Anterior cingulate cortex (tissue), 58 donors: Measurements from ENCODE around the gene SAP30BP.
A peak's percentile ranks its signal among the peaks of the same experiment; 100 is the strongest.

ENCODE experiments used
- DNase-seq, 58 donors: peaks; one replicate each; lab custom pipeline; 2025; lab: John Stamatoyannopoulos, UW

Gene SAP30BP

DNA sequence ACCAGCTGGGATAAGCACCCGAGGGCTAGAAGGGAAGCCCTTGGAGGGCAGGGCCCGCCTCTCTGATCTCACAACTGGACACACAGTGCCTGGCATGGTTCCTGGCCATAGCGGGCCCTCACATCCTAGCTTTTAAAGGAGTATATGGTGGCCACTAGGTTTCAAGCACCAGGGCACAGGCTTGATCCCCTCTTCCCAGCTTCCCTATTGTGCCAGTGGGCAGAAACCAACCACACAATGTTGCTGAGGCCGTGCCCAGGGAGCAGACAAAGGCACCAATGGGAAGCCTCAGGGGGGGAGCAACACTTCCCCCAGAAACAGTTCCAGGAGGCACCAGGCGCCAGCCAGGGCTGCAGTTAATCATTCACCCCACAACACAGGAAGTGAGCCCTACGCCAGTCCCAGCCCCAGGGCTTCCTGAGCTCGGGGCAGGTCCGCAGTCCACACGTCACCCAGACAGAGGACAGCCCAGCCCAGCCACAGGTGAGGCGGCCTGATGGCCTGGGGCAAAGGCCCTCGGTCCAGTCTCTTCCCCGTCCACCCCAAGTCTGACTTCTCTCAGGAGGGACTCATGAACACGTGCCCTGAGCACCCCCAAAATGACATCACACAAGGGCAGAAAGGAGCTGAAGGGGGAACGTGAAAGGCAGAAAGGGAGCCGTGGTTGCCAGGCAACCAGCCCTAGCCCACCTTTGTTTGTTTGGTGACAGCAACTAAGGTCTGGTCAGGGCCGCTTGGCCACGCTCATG is 21.1 kb upstream of the SAP30BP start:
- peak in 51 of 58 donors; percentile 15 to 92 (median 66) for DNase-seq

DNA sequence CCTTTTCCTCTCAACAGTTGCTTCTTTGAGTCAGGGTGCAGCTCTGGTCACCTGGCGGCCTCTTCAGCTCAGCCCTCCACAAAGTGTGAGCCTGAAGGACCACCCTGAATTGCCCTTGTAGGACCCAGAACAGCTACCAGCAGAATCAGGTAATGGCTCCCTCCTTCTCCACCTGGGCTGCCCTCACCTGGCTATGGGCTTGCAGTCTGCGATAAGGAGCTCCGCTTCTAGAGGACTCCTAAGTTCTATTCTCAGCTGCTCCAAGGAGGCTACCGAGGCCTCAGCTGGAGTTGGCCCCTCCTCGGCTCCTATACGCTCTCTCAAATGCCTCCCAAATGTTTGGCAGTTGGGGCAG is 20.5 kb upstream of the SAP30BP start:
- DNase-seq = no peak

DNA sequence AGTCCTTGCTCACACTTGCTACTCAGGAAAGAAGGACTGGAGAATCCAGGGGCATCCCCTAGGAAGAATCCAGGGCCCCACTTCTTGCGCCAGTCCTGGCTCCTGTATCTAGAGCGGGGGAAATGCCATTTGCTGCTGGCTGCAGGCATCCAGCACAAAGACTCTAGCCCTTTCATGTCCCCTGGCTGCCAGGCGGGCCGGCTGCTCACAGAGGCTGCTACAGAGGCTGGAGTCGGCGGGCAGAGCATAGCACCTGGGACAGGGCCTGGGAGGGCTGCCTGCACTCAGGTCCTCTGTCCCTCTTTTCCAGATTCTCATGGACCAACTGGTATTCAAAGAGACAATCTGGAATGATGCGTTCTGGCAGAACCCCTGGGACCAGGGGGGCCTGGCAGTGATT is 20.1 kb upstream of the SAP30BP start:
- DNase-seq = peak in 20 of 58 donors; percentile 12 to 60 (median 34)

DNA sequence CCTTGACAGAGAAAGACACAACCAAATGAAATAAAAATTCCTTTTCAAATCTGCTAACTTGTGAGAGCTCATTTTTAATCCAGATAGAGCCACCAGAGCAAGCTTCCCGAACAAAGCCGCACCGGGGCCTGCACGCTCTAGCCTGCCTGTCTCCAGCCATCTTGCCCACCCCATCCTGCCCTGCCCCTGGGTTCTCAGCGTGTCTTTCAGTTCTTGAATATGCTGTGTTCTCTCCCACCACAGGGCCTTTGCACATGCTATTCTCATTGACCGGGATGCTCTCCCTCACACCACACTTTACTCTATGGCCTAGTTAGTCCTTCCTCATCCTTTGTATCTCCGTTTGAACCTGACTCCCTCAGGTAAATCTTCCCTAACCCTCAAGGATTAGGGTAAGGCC is 19.2 kb upstream of the SAP30BP start:
- no peak for DNase-seq

DNA sequence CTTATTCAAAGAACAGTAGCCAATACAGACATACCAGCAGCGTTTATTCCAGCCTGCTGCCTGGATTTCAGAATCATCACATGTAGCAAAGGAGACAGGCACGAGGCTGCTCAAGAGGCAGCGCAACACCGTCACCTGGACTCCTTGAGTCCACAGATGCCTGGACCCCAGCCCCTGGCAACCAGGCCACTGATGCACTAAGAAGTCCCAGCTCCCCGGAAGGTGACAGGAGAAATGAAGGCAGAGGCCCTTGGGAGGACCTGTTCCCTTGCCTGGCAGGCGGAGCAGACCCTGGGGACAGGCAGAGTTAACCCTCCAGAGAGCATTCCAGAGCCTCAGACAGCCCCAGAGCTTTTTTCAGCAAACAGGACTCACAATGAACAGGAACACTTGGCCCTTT is 17.5 kb upstream of the SAP30BP start:
- DNase-seq = no peak

DNA sequence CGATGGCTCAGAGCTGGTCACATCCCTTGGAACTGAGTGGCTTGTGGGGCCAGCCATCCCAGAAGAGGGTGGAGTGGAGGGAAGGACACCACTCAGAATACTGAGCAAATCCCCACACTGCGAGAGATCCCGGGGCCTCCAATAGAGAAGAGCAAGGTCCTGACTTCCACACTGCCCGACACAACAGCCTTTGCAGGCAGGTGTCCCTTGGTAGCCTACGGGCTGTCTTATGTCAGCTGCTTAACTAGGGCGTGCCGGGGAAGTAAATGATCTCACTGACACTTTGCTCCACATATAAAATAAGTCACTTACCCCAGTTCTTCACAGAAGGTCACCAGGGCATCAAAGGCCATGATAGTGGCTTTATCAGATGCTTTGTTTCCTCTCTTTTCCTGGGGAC is 16.3 kb upstream of the SAP30BP start:
- DNase-seq = no peak

DNA sequence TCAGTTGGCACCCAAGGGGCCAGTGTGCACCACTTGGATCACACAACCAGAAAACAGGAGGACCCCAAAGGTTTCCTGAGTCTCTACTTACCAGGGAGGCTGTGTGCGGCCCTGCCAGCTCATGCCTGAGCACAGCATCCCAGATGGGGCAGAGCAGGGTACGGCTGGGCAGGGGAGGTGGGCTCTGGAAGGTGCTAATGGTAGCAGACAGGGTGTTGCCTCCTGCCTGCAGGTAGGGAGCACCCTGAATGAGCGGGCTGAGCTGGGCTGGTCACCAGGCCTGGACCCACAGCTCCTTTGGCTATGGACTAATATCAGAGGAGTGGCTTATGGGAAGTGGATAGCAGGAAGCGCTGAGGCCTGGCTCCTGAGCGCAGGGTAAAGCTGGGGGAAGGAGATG is 14.8 kb upstream of the SAP30BP start:
- no peak for DNase-seq

DNA sequence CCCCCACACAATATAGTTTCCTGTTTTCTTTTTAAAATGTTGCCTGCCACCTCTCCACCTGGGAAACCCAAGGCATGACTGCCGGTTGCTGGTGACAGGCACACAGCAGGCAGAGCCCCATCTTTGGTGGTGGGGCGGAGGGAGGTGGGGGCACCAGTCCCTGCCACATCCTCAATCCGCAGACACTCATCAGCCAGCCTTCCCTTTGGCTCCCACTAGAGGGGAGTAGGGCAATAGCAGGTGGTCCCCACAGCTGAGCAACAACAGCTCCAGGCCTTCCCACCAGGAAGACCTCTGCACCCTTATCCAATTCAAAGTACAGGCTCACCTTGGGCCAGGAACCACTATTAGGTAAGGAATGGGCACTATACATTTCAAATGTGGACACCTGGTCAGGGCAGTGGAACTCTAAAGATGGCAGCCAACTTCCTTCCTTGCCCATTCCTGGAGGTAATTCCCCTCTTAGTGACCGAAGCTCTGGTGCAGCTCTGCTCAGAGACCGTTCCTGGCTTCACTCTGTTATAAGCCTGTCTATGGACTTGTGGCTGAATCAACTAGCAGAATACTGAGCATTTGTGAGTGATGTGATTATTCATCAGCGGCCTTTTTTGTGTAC is 14.1 kb upstream of the SAP30BP start:
- peak in 9 of 58 donors; percentile 17 to 42 (median 28) for DNase-seq

DNA sequence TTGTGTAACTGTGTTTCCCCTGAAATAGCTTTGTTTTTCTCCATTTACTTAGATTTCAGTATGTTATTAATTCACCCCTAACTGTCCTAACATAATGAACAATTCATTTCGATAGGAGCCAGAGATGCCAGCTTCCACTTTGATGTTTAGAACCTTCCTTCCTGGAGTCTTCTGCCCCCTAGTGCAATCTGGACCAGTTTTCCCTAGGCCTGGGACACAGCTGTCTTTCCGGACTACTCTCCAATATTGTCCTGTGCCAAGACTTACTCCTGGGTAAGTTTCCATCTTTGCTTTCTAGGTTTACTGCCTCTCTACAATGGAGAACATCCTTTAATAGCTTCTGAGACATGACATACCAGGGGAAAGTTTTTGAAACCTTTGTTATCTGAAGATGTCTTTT is 13.0 kb upstream of the SAP30BP start:
- DNase-seq = peak in 11 of 58 donors; percentile 23 to 74 (median 50)

DNA sequence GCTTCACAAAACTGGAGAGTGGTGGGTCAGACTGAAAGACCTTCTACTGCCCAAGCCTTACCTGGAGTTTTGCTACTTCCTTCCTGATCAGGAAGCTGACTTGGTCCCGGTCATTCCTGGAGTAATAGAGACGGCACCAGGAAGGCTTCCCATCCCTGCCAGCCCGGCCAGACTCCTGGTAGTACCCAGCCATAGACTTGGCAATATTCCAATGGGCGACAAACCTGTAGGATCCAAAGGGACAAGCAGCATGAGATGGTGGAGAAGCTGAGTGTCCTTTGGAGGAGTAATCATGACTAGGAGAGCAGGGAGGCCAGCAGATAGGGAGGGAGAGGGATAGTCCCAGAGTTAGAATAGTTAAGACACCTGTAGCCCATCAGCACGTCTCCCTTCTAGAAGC is 8.9 kb upstream of the SAP30BP start:
- DNase-seq = no peak

DNA sequence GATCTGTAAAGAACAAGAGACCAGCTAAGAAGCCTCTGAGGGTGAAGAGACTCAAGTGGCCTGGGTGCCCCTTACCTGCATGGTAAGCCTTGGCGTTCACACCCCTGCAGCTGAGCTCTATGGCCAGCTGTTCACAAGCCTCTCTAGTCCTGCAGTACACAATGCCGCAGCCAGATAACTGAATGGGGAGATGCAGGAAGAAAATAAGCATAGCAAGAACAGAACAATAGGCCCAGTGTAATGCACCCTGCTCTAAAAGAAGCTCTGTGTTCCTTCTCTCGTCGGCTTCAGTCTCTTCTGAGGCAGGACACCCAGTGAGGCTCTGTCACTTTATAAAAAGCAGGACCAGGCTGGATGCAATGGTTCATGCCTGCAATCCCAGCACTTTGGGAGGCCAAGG is 5.6 kb upstream of the SAP30BP start:
- peak in 38 of 58 donors; percentile 8 to 92 (median 58) for DNase-seq

DNA sequence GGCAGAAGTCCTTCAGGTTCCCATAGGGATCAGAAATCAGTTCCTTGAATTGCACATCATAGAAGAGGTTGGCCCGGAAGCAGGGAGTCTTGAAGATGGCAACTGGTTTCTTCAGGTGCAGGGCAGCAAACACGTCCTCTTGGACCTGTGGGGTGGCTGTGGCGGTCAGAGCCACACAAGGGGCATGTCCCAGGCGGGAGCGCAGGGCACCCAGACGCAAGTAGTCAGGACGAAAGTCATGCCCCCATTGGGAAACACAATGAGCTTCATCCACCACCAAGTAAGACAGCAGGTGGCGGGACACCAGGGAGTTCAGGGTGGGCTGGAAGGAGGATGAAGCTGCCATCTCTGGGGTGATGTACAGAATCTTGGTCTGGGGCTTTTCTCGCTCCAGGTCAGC is 4.6 kb upstream of the SAP30BP start:
- DNase-seq = no peak

DNA sequence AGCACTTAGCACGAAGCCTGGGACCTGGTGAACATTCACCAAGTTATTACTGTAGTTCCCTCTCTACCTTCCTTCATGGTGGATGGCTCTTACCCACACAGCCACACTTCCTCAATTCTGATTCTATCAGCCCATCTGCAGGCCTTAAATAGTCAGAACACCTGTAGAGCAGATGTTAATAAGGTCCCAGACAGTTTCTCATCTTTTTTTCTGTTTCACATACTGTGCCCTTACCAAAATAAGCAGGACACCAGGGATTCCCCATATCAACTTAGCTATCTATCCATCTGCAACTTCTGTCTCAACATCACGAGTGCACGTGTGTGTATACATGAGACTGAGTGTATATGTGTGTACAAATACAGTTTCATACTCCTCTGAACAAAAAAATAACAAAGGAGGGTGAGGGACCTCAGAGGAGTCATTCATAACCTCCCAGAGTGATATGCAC is 3.0 kb upstream of the SAP30BP start:
- DNase-seq = no peak

DNA sequence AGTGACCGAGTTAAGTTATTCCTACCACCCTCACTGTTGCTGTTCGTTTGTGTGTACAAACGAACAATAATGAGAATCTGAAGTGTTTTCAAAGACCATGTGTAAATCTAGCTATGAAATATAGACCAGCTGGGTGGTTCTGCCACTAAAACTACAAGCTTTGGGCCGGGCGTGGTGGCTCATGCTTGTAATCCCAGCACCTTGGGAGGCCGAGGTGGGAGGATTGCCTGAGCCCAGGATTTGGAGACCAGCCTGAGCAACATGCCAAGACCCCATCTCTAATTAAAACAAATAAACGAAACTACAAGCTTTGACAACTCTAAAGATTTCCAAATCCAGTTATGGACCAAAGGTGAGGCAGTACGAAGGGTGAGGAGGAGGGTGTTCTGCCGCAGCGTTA is 1.2 kb upstream of the SAP30BP start:
- DNase-seq = no peak

DNA sequence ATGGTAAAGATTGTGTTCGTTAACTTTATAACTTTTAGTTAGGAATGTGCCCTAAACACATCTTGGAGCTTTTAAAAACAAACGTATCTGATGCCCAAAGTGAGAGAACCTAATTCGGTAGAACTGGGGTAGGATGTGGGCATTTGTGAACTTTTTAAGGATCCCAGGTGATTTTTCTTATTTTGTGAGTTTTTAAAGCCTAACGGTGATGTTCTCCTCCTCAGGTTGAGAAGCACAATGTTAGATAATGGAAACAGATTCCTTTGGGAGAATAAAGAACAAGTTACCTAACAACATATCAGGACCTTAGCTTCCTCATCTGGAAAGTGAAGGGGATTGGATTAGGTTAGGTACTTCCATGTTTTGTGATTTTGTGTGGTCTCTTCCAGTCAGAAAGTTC is 687 bp downstream of the SAP30BP start:
- DNase-seq = no peak

DNA sequence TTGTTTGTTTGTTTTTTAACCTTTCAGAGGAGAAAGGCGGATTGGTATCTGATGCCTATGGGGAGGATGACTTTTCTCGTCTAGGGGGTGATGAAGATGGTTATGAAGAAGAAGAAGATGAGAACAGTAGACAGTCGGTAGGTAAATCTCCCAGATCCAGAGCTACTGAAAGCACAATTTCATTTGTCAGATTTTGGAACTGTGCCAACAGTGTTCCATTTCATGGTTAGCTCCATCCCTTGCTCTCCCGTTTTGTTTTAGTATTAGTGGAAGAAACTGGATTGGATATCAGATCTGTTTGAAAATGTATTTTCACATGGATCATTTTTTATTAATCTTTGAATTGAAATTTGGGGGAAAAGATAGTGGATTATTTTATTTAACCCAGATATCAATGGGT is 1.4 kb downstream of the SAP30BP start:
- no peak for DNase-seq

DNA sequence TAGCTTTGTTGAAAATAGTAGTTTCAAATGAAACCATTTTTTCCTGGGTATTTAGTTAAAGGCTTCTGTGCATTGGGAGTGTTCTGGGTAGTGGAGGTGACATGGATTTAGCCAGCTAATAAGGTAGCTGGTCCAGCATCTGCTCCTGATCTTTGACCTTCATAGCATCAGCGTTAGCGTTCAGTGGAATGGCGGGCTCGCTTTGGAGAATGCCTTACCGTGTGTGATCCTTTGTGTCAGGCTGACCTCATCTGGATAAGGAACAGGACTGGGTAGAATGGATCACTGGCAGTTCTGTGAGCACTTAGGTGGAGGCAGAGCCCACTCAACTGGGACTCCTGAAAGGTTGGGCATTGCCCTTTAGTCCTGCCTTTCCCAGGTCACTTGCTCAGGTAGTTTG is 3.7 kb downstream of the SAP30BP start:
- DNase-seq = no peak

DNA sequence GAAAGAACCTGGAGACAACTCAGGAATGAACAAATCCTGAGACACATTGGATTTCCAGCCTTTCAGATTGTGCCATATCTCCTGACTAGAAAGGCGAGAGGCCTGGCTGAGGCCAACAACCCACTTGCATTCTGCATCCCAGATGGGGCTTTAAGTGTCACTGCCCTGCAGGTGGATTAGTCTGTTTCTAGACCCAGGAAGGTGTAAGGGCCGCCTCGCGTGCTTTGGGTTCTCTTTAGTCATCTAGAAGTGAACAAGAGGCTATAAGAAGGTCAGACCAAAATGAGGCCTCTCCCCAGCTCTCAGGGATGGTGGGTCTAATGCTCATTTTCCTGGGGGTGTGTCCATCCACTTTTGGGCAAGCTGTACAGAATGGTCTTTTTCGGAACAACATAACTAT is 4.9 kb downstream of the SAP30BP start:
- no peak for DNase-seq

DNA sequence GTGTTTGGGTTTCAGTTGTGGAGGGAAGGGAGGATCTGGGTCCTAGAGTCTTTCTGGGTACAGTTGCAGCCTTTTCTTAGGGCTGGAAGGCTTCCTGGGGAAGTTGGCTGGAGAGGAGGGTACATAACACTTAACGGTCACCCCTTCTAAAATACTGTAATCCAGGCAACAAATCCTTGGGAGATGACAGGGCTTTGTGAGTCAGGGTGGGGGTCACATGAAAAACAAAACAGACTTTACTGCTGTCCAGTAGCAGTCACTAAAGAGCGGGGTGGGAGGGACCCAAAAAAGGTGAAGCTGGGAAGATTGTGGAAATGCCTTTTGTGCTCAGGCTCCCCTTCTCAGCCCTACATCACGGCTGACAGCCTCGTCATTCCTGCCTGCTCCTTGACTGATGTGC is 6.3 kb downstream of the SAP30BP start:
- no peak for DNase-seq

DNA sequence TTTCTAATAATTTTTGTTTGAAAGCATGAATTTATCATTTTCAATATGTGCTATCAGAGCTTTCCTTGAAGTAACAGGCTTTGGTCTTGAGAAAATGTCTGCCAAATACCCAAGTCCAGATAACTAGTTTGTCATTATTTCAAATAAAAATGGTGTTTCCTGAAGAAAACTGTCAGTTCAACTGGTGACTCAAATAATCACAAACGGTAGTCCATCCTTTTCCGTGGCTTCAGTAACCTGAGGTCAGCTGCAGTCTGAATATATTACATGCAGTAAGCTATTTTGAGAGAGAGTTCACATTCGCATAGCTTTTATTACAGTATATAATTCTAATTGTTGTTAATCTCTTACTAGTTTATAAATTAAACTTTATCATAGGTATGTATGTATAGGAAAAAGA is 9.3 kb downstream of the SAP30BP start:
- no peak for DNase-seq

DNA sequence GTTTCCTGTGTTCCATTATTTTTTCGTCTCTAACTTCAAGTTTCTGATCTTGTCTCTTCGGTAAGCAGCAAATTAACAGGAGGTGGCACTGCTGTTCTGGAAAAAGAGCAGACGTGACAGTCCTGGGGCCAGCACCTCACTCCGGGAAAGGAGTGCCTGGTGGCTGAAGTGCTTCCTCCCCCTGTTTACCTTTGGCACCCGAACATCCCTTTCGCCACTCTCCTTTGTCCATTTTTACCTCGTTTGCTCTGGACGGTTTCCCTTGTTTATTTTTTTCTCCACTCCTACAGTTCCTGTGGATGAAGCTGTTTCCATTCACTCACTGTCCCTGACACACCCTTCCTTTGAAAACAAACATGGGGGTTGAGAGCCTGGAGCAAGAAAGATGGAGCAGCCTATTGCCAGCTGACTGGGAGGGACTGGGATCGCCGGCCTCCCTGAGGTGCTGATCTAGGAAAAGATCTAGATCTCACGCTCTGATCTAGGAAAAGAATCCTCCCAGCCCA is 12.6 kb downstream of the SAP30BP start:
- peak in 15 of 58 donors; percentile 17 to 59 (median 31) for DNase-seq

DNA sequence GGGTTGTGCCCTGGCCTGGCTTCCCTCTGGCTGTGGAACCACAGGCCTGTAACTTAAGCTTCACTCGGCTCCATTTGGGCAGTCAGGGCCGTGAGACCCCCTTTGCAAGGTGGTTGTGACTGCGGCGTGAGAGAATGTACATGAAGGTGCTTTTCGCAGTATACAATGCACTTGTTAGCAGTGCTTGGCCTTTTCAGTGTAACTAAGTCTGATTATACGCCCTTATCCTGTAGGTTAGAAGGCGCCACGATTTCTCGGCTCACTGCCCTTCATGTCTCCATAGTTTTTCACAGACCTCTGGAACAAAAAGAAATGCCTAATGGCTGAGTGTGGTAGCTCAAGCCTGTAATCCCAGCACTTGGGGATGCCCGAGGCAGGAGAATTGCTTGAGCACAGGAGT is 13.3 kb downstream of the SAP30BP start:
- no peak for DNase-seq
